Mucosa of stomach (tissue), 1 donor: ENCODE data around the gene APOB.
"Not testable (repeated sequence)": the region's sequence is repeated elsewhere in the genome, so short reads cannot be mapped to it uniquely, and the experiment has no call there.

ENCODE experiments used
- H3K27me3 ChIP-seq: one replicate; pipeline ENCODE4 v1.7.0; 2013; ENCODE audit warnings: mild to moderate bottlenecking, low read length; ENCODE audit not compliant: control insufficient read depth, insufficient read depth
- H3K36me3 ChIP-seq: one replicate; pipeline ENCODE4 v1.7.0; 2013; ENCODE audit warnings: low read length; ENCODE audit not compliant: control insufficient read depth, insufficient read depth
- H3K4me1 ChIP-seq: one replicate; pipeline ENCODE4 v1.7.0; 2013; ENCODE audit warnings: mild to moderate bottlenecking, low read length; ENCODE audit not compliant: control insufficient read depth, insufficient read depth
- H3K4me3 ChIP-seq: one replicate; pipeline ENCODE4 v1.7.0; 2013; ENCODE audit warnings: low read length
- H3K9ac ChIP-seq: one replicate; pipeline ENCODE4 v1.7.0; 2013; ENCODE audit warnings: mild to moderate bottlenecking, low read length, moderate library complexity
- H3K9me3 ChIP-seq: one replicate; pipeline ENCODE4 v1.7.0; 2013; ENCODE audit warnings: mild to moderate bottlenecking, low read length, moderate library complexity; ENCODE audit not compliant: control insufficient read depth
- donor health status: Pancreatic carcinoma.

The APOB gene

DNA sequence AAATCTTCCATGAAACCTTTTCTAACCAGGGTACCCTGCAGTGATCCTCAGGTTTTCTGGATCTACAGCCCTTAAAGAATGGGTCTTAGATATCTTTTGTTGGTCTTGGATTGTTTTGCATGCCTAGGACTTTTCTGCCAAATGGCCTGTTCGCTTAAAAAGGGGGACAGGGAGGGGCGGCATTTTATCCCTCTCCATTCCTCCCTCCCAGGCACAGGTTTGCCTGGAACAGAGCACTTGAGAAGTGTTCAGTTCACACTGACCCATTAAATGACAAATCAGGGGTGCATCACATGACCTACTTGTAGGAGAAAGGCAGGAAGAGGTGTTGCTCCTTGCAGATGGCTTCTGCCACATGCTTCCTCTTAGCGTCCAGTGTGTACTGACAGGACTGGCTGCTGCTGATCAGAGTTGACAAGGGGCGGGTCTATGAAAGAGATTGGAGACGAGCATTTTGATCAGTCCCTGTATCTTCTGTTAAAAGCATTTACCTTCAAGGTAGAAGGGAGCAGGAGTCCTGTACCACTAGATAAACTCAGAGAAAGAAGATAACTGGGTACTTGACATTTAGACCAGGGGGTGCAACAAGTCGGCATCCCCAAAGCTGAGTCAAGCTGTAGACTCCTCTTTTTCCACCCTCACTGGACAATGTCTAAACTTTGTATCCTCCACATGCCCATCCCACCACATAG, 8.4 kb downstream of the APOB start:
- no peaks in the 10 kb centered on the region for H3K27me3 ChIP-seq
- H3K4me3 ChIP-seq = no peak overlapping the region
- H3K36me3 ChIP-seq = no peaks in the 10 kb centered on the region
- peaks cover 4% of the 10 kb centered on the region for H3K4me1 ChIP-seq
- H3K9ac ChIP-seq = no peak overlapping the region
- H3K9me3 ChIP-seq = no peaks in the 10 kb centered on the region

DNA sequence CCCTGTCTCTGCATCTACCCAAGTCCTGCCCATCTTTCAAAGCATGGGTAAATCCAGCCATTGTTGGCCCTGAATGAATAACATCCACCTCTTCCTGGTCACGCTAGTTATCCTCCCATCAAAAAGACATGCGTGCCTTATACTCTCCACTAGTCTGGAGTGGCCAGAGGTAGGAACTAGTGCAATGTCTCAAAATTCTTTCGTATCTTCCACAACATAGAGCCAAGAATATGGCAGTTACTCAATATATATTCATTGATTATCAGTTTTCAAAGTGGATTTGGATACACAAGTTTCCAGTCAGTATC, 8.9 kb downstream of the APOB start:
- H3K4me1 ChIP-seq = peaks cover 4% of the 10 kb centered on the region
- no peaks in the 10 kb centered on the region for H3K36me3 ChIP-seq
- H3K4me3 ChIP-seq = no peak overlapping the region
- no peaks in the 10 kb centered on the region for H3K27me3 ChIP-seq
- H3K9ac ChIP-seq = no peak overlapping the region
- no peaks in the 10 kb centered on the region for H3K9me3 ChIP-seq

DNA sequence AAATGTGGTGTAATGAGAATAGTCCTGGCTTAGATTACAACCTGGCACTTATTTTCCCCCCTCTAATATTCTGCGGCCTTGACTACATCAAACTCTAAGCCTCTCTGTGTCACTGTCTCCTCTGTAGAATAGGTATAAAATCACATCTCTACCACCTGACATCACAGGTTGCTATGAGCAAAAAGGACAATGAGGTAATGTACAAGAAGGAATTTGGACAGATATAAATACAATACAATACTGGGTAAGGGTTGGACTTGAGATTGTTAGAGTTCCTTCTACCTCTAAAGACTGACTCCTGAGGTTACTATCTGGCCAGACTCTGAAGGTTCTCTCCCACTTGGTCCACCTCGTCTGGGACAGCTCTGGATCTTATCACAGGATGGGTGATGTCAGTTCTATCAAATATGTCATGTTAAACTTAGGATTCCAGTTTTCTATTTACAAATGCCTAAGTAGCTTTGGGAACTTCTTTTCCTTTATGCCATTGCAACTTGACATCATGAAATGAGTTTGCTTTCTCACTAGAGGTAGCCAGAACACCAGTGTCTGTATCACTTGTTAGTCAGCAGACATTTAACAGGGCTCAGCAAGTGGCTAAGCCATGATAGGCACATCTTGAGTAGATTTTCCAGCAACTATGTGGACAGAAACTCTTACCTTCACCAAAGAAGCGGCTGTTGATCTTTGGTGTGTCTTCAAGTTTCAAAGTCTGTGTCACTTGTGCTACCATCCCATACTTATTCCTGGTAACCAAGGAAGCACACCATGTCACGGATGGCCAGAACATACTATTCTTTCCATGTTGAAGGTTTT, 9.5 kb downstream of the APOB start:
- H3K27me3 ChIP-seq = no peaks in the 10 kb centered on the region
- H3K9ac ChIP-seq = no peak overlapping the region
- no peaks in the 10 kb centered on the region for H3K9me3 ChIP-seq
- no peaks in the 10 kb centered on the region for H3K36me3 ChIP-seq
- no peak overlapping the region for H3K4me3 ChIP-seq
- peaks cover 4% of the 10 kb centered on the region for H3K4me1 ChIP-seq

DNA sequence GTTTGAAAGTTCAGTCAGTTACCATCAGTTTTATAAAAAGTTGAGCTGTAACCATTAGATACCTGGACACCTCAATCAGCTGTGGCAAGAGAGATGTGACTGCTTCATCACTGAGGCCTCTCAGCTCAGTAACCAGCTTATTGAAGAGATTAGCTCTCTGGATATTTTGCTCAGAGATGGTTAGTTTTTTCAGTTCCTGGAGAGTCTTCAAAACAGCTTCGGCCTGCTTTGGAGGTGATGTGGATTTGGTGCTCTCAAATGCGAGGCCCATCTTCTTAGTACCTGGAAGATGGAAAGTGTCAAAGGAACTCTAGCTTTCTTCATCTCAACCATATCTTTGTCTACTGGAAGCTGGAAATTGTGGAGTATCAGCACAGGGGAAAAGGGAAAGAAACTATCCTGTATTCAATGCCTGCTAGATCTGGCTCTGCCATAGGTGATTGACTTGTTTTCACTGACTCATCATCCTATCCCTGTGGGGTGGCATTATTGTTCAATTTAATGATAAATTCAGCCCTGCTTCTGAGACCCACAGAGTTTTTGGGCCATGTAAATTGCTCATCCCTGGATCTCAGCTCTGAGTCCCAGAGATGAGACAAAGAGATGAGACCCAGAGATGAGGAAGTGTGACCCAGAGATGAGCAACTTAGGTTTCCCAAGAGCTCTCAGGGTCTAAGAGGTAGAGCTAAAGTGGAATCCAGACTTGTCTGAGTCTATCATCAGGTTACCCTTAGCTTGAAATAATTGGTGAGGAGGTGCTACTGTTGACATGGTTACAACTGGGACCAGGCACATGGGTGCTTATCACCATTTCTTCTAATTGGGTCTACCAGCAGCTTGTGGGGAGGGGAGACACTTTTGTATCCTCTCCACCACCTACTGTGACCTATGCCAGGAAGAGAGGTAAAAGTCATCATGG, 10.4 kb downstream of the APOB start:
- no peak overlapping the region for H3K4me3 ChIP-seq
- no peaks in the 10 kb centered on the region for H3K36me3 ChIP-seq
- H3K9ac ChIP-seq = no peak overlapping the region
- no peaks in the 10 kb centered on the region for H3K4me1 ChIP-seq
- no peaks in the 10 kb centered on the region for H3K27me3 ChIP-seq
- H3K9me3 ChIP-seq = no peaks in the 10 kb centered on the region

DNA sequence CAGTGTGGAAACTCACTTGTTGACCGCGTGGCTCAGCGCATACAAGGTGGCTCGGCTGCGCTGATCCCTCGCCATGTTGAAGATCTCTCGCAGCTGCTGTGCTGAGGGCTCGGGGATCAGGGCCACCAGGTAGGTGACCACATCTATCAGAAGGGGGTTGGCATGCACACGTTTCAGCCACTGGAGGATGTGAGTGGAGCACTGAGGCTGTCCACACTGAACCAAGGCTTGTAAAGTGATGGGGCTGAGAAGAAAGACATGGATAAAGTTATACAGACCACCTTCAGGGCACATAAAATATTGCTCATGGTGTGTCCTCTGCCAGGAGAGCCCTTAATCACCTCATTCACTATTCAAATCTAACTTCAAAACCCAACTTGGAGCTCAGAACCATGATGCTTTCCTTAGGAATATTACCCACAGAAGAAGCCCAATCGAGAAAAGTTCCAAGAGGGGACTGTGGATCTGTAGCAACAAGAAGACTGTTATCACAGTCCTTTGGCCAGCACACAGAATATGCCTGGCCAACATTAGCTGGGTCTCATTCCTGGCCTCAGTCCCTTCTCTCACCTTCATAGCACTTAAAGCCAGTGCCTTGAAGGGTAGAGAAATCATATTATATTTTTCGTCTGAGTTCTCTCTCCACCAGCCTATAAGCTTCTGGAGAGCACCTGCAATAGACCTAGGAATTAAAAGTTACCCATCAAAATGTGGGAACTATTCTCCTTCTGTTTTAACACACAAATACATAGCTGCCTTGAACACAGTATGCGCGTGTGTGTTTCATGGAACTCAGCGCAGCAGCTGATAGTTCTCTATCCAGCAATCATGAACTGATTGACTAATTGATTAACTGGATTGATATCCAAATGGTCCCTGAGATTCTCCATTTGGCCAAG, 11.3 kb downstream of the APOB start:
- H3K27me3 ChIP-seq = no peaks in the 10 kb centered on the region
- no peak overlapping the region for H3K4me3 ChIP-seq
- no peaks in the 10 kb centered on the region for H3K36me3 ChIP-seq
- H3K4me1 ChIP-seq = no peaks in the 10 kb centered on the region
- no peaks in the 10 kb centered on the region for H3K9me3 ChIP-seq
- H3K9ac ChIP-seq = no peak overlapping the region

DNA sequence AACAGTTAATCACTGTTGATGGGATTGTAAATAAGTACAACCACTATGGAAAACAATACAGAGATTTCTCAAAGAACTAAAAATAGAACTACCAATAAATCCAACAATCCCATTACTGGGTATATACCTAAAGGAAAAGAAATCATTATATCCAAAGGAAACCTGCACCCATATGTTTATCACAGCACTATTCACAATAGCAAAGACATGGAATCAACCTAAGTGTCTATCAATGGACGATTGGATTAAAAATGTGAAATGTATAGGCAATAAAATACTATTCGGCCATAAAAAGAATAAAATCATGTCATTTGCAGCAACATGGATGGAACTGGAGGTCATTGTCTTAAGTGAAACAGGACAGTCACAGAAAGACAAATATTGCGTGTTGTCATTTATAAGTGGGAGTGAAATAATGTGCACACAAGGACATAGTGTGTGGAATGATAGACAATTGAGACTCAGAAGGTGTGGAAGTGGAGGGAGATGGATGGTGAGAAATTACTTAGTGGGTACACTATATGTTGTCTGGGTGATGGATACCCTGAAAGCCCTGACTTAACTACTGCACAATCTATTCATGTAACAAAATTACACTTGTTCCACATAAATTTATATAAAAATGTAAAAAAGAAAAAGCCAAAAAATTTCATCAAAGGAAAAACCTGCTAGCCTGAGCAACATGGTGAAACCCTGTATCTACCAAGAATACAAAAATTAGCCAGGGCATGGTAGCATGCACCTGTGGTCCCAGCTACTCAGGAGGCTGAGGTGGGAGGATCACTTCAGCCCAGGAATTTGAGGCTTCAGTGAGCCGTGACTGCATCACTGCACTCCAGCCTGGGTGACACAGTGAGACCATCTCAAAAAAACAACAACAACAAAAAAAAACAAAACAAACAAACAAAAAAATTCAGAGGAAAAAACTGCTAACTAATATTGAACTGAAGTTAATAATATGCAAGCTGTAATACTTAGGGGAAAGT, 12.6 kb downstream of the APOB start:
- no peaks in the 10 kb centered on the region for H3K27me3 ChIP-seq
- no peak overlapping the region for H3K9ac ChIP-seq
- H3K4me1 ChIP-seq = no peaks in the 10 kb centered on the region
- no peak overlapping the region for H3K4me3 ChIP-seq
- no peaks in the 10 kb centered on the region for H3K9me3 ChIP-seq
- H3K36me3 ChIP-seq = no peaks in the 10 kb centered on the region

DNA sequence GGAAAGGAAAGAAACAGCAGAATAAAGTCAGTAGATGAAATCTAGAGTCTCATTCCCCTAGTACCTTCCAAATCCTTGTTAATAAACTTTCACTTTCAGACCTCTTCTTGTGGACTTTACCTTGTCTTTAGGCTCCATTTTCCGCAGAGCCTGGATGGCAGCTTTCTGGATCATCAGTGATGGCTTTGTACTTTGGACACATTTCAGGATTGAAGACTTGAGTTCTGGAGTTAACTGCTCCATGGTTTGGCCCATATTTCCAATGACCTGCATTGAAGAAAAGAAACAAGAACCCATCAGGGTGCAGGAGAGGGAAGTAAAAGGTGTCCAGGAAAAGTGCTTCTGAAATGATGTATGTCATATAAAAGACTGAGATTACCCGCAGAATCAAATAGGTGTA, 14.4 kb downstream of the APOB start:
- H3K9ac ChIP-seq = no peak overlapping the region

DNA sequence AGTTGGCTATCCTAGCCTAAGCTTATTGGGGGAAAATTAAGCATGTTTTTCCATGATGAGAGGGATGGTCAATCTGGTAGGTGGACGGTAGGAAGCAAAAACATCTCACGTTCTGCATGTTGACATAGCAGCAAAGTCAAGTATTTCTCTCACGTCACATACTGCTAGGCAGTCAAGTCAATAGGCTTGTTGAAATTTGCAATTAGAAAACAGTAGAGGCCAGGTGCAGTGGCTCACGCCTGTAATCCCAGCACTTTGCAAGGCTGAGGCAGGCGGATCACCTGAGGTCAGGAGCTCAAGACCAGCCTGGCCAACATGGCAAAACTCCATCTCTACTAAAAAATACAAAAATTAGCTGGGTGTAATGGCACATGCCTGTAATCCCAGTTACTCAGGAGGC, 14.9 kb downstream of the APOB start:
- not testable (repeated sequence) for H3K36me3 ChIP-seq, H3K4me1 ChIP-seq, H3K9me3 ChIP-seq, H3K9ac ChIP-seq, H3K4me3 ChIP-seq, H3K27me3 ChIP-seq

More for the DNA sequence above, 14.4 kb downstream of the APOB start:
- Histone ChIP-seq H3K4me3 (no peak overlapping the region), H3K36me3 (no peaks in the 10 kb centered on the region), H3K9me3 (no peaks in the 10 kb centered on the region), H3K4me1 (no peaks in the 10 kb centered on the region), H3K27me3 (no peaks in the 10 kb centered on the region)

DNA sequence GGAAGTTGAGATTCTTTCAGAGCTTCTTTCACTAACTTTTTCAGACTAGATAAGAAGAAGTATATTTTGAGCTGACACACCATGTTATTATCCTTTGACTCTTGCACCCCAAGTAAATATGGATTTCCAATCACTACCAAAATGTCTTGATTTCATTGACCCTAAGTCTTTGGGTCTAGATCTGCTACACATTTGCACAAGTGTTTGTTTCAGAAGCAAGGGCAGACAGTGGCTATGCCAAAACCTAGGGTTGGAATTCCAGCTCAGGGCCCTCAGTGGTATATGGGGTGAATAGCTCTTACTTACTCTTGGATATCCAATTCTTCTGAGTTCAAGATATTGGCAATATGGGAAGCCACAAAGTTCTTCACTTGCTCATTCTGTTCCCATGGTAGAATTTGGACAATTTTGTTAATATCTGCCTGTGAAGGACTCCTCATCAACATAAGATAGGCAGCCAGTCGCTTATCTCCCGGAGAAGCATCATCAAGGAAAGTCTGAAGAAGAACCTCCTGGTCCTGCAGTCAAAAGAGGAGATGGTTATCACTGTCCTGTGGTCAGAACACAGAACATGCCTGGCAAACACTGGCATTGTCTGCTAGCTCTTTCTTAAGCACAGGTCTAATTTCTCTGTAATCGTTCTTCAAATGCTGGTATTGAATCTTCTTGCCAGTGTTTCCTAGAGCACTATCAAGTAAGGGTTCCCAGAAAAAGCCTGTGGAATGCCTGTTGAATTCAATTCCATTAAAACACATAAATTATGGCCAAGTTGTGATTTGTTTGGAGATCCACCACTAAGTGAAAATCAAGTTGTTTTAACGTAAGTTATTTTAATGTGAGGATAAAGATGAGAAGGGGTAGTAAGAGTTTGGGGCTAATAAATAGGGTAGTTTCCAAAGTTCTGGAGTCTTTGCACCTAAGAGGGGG, 15.6 kb downstream of the APOB start:
- no peaks in the 10 kb centered on the region for H3K36me3 ChIP-seq
- no peaks in the 10 kb centered on the region for H3K9me3 ChIP-seq
- no peaks in the 10 kb centered on the region for H3K4me1 ChIP-seq
- no peak overlapping the region for H3K9ac ChIP-seq
- H3K27me3 ChIP-seq = no peaks in the 10 kb centered on the region
- H3K4me3 ChIP-seq = no peak overlapping the region
